K562 (cell line): ENCODE data around the gene MEF2C. TPM values are rescaled to one million over a fixed set of nuclear protein-coding genes. Genes with fewer than 3 reads are reported as not detected.

ENCODE experiments used
- ATAC-seq: fragments of 200-7000 bp; cut with Tn5 transposase; 3 replicates; pipeline ENCODE4 v1.9.1; 2020; ENCODE audit warnings: moderate library complexity
- BruUV-seq: library from RNA; stranded (reverse); fragments of 400-500 nt; replicated peaks from 2 replicates; lab custom pipeline; 2021; lab: Mats Ljungman, UMichigan
- CTCF ChIA-PET: fragments of 300-600 bp; formaldehyde crosslinking; extraction: SDS; loops from one replicate; lab custom pipeline; 2021; ENCODE audit warnings: low intra/inter-chr PET ratio; lab: Yijun Ruan, JAX
- POLR2A ChIA-PET: fragments of 300-600, 350-650 bp; sonication (Branson Sonifier 250); formaldehyde crosslinking; extraction: SDS; loops from one replicate; lab custom pipeline; 2021; ENCODE audit warnings: antibody characterized with exemption, inconsistent platforms; lab: Yijun Ruan, JAX
- DNase-seq, 4 experiments: peaks; one replicate each; pipeline versions ENCODE4 v3.0.0 to v3.0.0-alpha.2; 2011 to 2018; ENCODE audit warnings: low spot score in 3 of 4, mixed read lengths in 3 of 4; ENCODE audit errors: extremely low read depth in 1 of 4
- FAIRE-seq: peaks from 2 replicates; lab custom pipeline; 2011; peaks lifted over from hg19 to GRCh38; lab: Jason Lieb, UNC
- H2AFZ ChIP-seq: 2 replicates; pipeline ENCODE4 v1.6.0; 2011; ENCODE audit warnings: low read depth, low read length, control low read depth, inconsistent platforms
- H3K27ac ChIP-seq: fragments of 200-600 bp; 3 replicates; pipeline ENCODE4 v1.8.0; 2011; ENCODE audit warnings: low read depth, mild to moderate bottlenecking, control low read depth, inconsistent platforms, low read length, moderate library complexity, mixed read lengths; ENCODE audit errors: extremely low read depth
- H3K27me3 ChIP-seq, 2 experiments: fragments of 300-600 bp in 1 of 2; 2 replicates in 1 of 2; 3 replicates in 1 of 2; pipeline versions ENCODE4 v1.6.0 to v1.8.0; 2011; ENCODE audit warnings: inconsistent platforms in 2 of 2, low read length in 2 of 2, mild to moderate bottlenecking in 1 of 2, mixed read lengths in 1 of 2, moderate library complexity in 1 of 2; ENCODE audit not compliant: control insufficient read depth in 2 of 2, insufficient read depth in 2 of 2
- H3K36me3 ChIP-seq: fragments of 300-600 bp; 3 replicates; pipeline ENCODE4 v1.8.0; 2011; ENCODE audit warnings: mild to moderate bottlenecking, low read length, inconsistent platforms; ENCODE audit not compliant: control insufficient read depth, insufficient read depth
- H3K4me1 ChIP-seq, 2 experiments: fragments of 200-600 bp in 1 of 2; replicated peaks in 1 of 2; 2 replicates in 1 of 2; 3 replicates in 1 of 2; pipeline versions ENCODE4 v1.5.1 to v1.8.0; 2011; ENCODE audit warnings: inconsistent platforms in 2 of 2, low read length in 2 of 2, mild to moderate bottlenecking in 1 of 2, mixed read lengths in 1 of 2, moderate library complexity in 1 of 2; ENCODE audit not compliant: control insufficient read depth in 2 of 2, insufficient read depth in 2 of 2
- H3K4me2 ChIP-seq: 2 replicates; pipeline ENCODE4 v1.6.1; 2011; ENCODE audit warnings: low read length, control low read depth, inconsistent platforms, mixed read lengths; ENCODE audit not compliant: insufficient read depth
- H3K4me3 ChIP-seq: fragments of 200-600 bp; sonication (generic), shearing (Covaris generic); 2 replicates; pipeline ENCODE4 v1.5.1; 2016; ENCODE audit warnings: control low read depth, inconsistent platforms
- H3K79me2 ChIP-seq: fragments of 200-600 bp; 3 replicates; pipeline ENCODE4 v1.8.0; 2011; ENCODE audit warnings: low read length, inconsistent platforms; ENCODE audit not compliant: control insufficient read depth, insufficient read depth
- H3K9ac ChIP-seq, 2 experiments: 2 replicates each; pipeline versions ENCODE4 v1.6.0 to v1.6.1; 2011; ENCODE audit warnings: low read depth in 2 of 2, low read length in 2 of 2, control low read depth in 1 of 2, inconsistent platforms in 1 of 2, mild to moderate bottlenecking in 1 of 2, mixed read lengths in 1 of 2; ENCODE audit not compliant: insufficient read depth in 1 of 2
- H3K9me1 ChIP-seq: one replicate; pipeline ENCODE4 v1.6.0; 2011; ENCODE audit warnings: inconsistent platforms, mild to moderate bottlenecking, low read length, moderate library complexity; ENCODE audit not compliant: control insufficient read depth, insufficient read depth
- H3K9me3 ChIP-seq: replicated peaks from 2 replicates; pipeline ENCODE4 v1.5.1; 2011; ENCODE audit warnings: low read depth, low read length, inconsistent platforms; ENCODE audit not compliant: control insufficient read depth, insufficient read depth
- H4K20me1 ChIP-seq: replicated peaks from 2 replicates; pipeline ENCODE4 v1.6.1; 2011; ENCODE audit warnings: low read length, inconsistent platforms, mixed read lengths; ENCODE audit not compliant: control insufficient read depth, insufficient read depth
- GABPB1 ChIP-seq: sonication (generic); formaldehyde crosslinking; IDR thresholded peaks from 2 replicates; pipeline ENCODE4 v1.8.0; 2022; ENCODE audit warnings: mild to moderate bottlenecking, missing genetic modification reagents
- HDGF ChIP-seq: fragments of 450-650 bp; IDR thresholded peaks from 2 replicates; pipeline ENCODE4 v1.6.1; 2016
- MEF2A ChIP-seq: IDR thresholded peaks from 2 replicates; pipeline ENCODE4 v1.6.1; 2011; ENCODE audit warnings: low read depth, mild to moderate bottlenecking, low read length, moderate library complexity; ENCODE audit not compliant: control insufficient read depth
- NR1H2 ChIP-seq: sonication (generic); formaldehyde crosslinking; IDR thresholded peaks from 2 replicates; pipeline ENCODE4 v1.4.0; 2020; ENCODE audit warnings: mild to moderate bottlenecking, missing genetic modification reagents
- NR3C1 ChIP-seq: sonication (generic); formaldehyde crosslinking; IDR thresholded peaks from 2 replicates; pipeline ENCODE4 v1.8.1; 2022; ENCODE audit warnings: missing genetic modification reagents
- XRCC3 ChIP-seq: fragments of 450-650 bp; IDR thresholded peaks from 2 replicates; pipeline ENCODE4 v1.6.1; 2017; ENCODE audit warnings: mild to moderate bottlenecking, moderate library complexity
- whole genome bisulfite sequencing: fragments of 100-300 bp; shearing (Covaris generic); methylation state at CpG from one replicate; pipeline ENCODE4 v1.1.6; 2016; ENCODE audit warnings: low coverage, mixed read lengths; ENCODE audit not compliant: insufficient coverage; ENCODE audit errors: missing lambda C conversion rate; 5-methylcytosine and 5-hydroxymethylcytosine counted together
- in situ Hi-C: fragments of 300-500 bp; cut with MboI; formaldehyde crosslinking; loops from 4 replicates; pipeline ENCODE4 v1.15.0; 2018; ENCODE audit warnings: inconsistent platforms, mixed read lengths
- intact Hi-C: fragments of 100-400 bp; cut with micrococcal nuclease; formaldehyde crosslinking; loops from 2 replicates; pipeline ENCODE4 v1.14.2; 2022
- polyA plus RNA-seq, 8 experiments: library from polyadenylated mRNA; depleted of rRNA in 4 of 8; stranded (reverse) in 5 of 8; unstranded in 3 of 8; fragments of >200 nt; fragmentation: Nextera tagmentation in 2 of 8; fragmentation: Illumina TruSeq in 1 of 8; extraction: Ambion mirVana in 2 of 8; extraction: Trizol in 1 of 8; gene quantifications; 2 replicates each; pipeline versions ENCODE4 v1.2.1 to v1.2.3, GENCODE V29; 2011 to 2014; ENCODE audit warnings: inconsistent platforms in 1 of 8, missing spikeins in 1 of 8
- total RNA-seq, 7 experiments: library from RNA; depleted of rRNA in 6 of 7; stranded (reverse); fragments of >200 nt in 6 of 7; fragmentation: Illumina TruSeq in 2 of 7; extraction: Trizol in 2 of 7; gene quantifications; 2 replicates each; pipeline versions ENCODE4 v1.2.1 to v1.2.3, GENCODE V29; 2011 to 2021; ENCODE audit warnings: low replicate concordance in 1 of 7

MEF2C gene
- total and polyA plus RNA-seq, 9 of the 15 experiments (the other 6 are each of a cell fraction or from before 2014, with no cell fraction given), result 25.1 to 67.8 (median 58.3) TPM

- H2AFZ ChIP-seq, result no peak overlapping the region
- no peaks in the 10 kb centered on the region for H3K9me1 ChIP-seq
- H3K36me3 ChIP-seq, result no peaks in the 10 kb centered on the region
- no peak for FAIRE-seq
- no TSS peak for BruUV-seq
- ATAC-seq, result no peak
- in situ Hi-C loops (no loop called here), intact Hi-C loops (loop anchor here (10.0 kb wide), 1 partner anchor 157 kb away; no protein-coding TSS in a partner anchor)
- no peak overlapping the region for H3K27ac ChIP-seq
- peaks cover 20% of the 10 kb centered on the region for H3K79me2 ChIP-seq
- ChIA-PET POLR2A (no interaction called here), CTCF (no interaction called here)
- no peaks in the 10 kb centered on the region for H3K27me3 ChIP-seq
- DNase-seq, result no peak
- H3K4me2 ChIP-seq, result no peak overlapping the region
- H3K9ac ChIP-seq, result no peak overlapping the region
- peaks cover 3 to 8% of the 10 kb centered on the region in 2 experiments; a peak in 4 of 5 replicates for H3K4me1 ChIP-seq
- no peak overlapping the region for H3K4me3 ChIP-seq
- H4K20me1 ChIP-seq, result no peaks in the 10 kb centered on the region
- H3K9me3 ChIP-seq, result no peaks in the 10 kb centered on the region
- no peak for TF ChIP-seq NR1H2 (CRISPR knock-in tag)
- TF ChIP-seq XRCC3, result no peak
- no peak for TF ChIP-seq MEF2A
- no peak for TF ChIP-seq GABPB1 (CRISPR knock-in tag)
- no peak for TF ChIP-seq NR3C1
Observed at GRCh38 chr5:88888291-88888690, 5.3 kb upstream of the MEF2C start.

GRCh38 chr5:88887342-88887741 lies 4.4 kb upstream of the MEF2C start:
- ChIA-PET CTCF (no interaction called here), POLR2A (no interaction called here)
- Histone ChIP-seq H3K4me2 (no peak overlapping the region), H3K9me3 (no peaks in the 10 kb centered on the region), H3K9ac (no peak overlapping the region), H3K27ac (no peak overlapping the region), H4K20me1 (no peaks in the 10 kb centered on the region), H3K9me1 (no peaks in the 10 kb centered on the region), H3K27me3 (no peaks in the 10 kb centered on the region)
- in situ Hi-C loops, result no loop called here
- ATAC-seq, result no peak
- intact Hi-C loops, result loop anchor here (10.0 kb wide), 1 partner anchor 157 kb away; no protein-coding TSS in a partner anchor
- TF ChIP-seq HDGF, result no peak
- TF ChIP-seq, all 486 proteins: peak for 0
- no peak overlapping the region for H3K4me3 ChIP-seq
- peaks cover 3 to 8% of the 10 kb centered on the region in 2 experiments; a peak in 4 of 5 replicates for H3K4me1 ChIP-seq
- BruUV-seq, result no TSS peak
- H3K79me2 ChIP-seq, result peaks cover 27% of the 10 kb centered on the region
- DNase-seq (no peak), FAIRE-seq (no peak)
- no peaks in the 10 kb centered on the region for H3K36me3 ChIP-seq
- WGBS, result 56% methylated on average over 2 of the region's 2 CpGs
- no peak overlapping the region for H2AFZ ChIP-seq
